Measurements from ENCODE around the gene MYO15A.

DNA sequence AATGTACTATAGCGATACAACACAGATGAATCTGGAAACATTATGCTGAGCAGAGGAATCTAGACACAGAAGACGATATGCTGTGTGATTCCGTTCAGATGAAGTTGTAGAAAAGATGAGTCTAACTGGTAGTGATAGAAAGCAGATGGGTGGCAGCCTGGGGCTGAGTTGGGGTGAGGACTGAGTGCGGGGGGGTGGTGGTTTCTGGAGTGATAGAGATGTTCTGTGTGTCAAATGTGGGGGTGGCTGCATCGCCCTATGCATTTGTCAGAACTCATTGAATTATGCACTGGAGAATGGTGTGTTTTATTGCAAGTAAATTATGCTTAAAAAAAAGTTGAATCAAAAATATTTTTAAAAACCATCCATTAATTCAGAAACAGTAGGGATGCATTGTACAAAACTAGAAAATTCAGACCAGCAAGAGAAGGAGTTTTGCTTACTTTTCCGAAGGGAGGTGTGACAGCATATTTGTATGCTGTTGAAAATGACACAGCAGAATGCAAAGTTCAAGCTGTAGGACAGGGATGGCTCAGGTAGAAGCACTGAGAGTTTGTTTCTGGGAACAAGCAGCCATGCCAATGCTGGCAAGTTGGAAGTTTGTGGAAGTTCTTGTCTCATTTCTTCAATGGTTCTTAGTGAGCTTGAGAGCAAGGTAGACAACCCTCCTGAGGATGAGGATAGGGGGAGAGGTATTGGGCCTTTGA lies 33.8 kb upstream of the MYO15A start:
- TF ChIP-seq YY1 (IDR thresholded peaks at IDR 0.05; ENCODE audit: insufficient read depth, insufficient read length) (no peak), ZNF274 (IDR thresholded peaks at IDR 0.05; ENCODE audit: low read depth, low read length) (no peak)
